Smooth muscle cell (in vitro differentiated cells): ENCODE data around the gene RHOT1. TPM values are rescaled to one million over a fixed set of nuclear protein-coding genes. Genes with fewer than 3 reads are reported as not detected.

Source experiments
- DNase-seq: peaks from one replicate; lab custom pipeline; 2025; ENCODE audit not compliant: unreplicated experiment; lab: John Stamatoyannopoulos, UW
- H2AFZ ChIP-seq: fragments of 200-600 bp; sonication (generic); 2 replicates; pipeline ENCODE4 v1.6.0; 2016; ENCODE audit warnings: antibody characterized with exemption, low read depth, mild to moderate bottlenecking
- H3F3A ChIP-seq: fragments of 200-600 bp; sonication (generic); 2 replicates; pipeline ENCODE4 v1.6.0; 2017; ENCODE audit warnings: antibody characterized with exemption, low read depth
- H3K27ac ChIP-seq: fragments of 200-600 bp; sonication (generic); 2 replicates; pipeline ENCODE4 v1.5.1; 2016; ENCODE audit warnings: low read depth, mild to moderate bottlenecking
- H3K27me3 ChIP-seq: fragments of 200-600 bp; sonication (generic); 2 replicates; pipeline ENCODE4 v1.6.1; 2016; ENCODE audit warnings: low read depth, mild to moderate bottlenecking
- H3K36me3 ChIP-seq: fragments of 200-600 bp; sonication (generic); 2 replicates; pipeline ENCODE4 v1.5.1; 2016; ENCODE audit warnings: low read depth
- H3K4me1 ChIP-seq: fragments of 200-600 bp; sonication (generic); 2 replicates; pipeline ENCODE4 v1.5.1; 2016; ENCODE audit warnings: low read depth
- H3K4me2 ChIP-seq: fragments of 200-600 bp; sonication (generic); 2 replicates; pipeline ENCODE4 v1.6.0; 2016; ENCODE audit warnings: mild to moderate bottlenecking
- H3K4me3 ChIP-seq: fragments of 200-600 bp; sonication (generic); 2 replicates; pipeline ENCODE4 v1.5.1; 2016; ENCODE audit warnings: mild to moderate bottlenecking
- H3K79me2 ChIP-seq: fragments of 200-600 bp; sonication (generic); 2 replicates; pipeline ENCODE4 v1.6.0; 2016; ENCODE audit warnings: low read depth, mild to moderate bottlenecking
- H3K9ac ChIP-seq: fragments of 200-600 bp; sonication (generic); 2 replicates; pipeline ENCODE4 v1.6.0; 2016; ENCODE audit warnings: low read depth
- H3K9me3 ChIP-seq: fragments of 200-600 bp; sonication (generic); replicated peaks from 2 replicates; pipeline ENCODE4 v1.5.1; 2016; ENCODE audit warnings: low read depth
- H4K20me1 ChIP-seq: fragments of 200-600 bp; sonication (generic); 2 replicates; pipeline ENCODE4 v1.6.0; 2016; ENCODE audit warnings: low read depth
- WGBS: methylation state at CpG from one replicate; pipeline ENCODE4 v1.1.7; 2016; ENCODE audit warnings: low lambda C conversion rate; 5-methylcytosine and 5-hydroxymethylcytosine counted together
- polyA plus RNA-seq: library from polyadenylated mRNA; unstranded; fragments of >200 nt; fragmentation: Nextera tagmentation; extraction: Ambion mirVana; gene quantifications from 2 replicates; pipeline ENCODE4 v1.2.1, GENCODE V29; 2016
- total RNA-seq: library from RNA; depleted of rRNA; stranded (reverse); fragments of >200 nt; gene quantifications from 2 replicates; pipeline ENCODE4 v1.2.3, GENCODE V29; 2014
- TF ChIP-seq, protein P1 (sequence below): fragments of 200-600 bp; sonication (generic); IDR thresholded peaks from 2 replicates; pipeline ENCODE4 v1.5.1; 2017; ENCODE audit warnings: borderline replicate concordance, mild to moderate bottlenecking, antibody characterized with exemption; ENCODE audit not compliant: insufficient read depth, poor library complexity, severe bottlenecking

RHOT1 gene
- total and polyA plus RNA-seq, 2 experiments from 2014 or later, result 23.6 to 28.7 TPM

DNA sequence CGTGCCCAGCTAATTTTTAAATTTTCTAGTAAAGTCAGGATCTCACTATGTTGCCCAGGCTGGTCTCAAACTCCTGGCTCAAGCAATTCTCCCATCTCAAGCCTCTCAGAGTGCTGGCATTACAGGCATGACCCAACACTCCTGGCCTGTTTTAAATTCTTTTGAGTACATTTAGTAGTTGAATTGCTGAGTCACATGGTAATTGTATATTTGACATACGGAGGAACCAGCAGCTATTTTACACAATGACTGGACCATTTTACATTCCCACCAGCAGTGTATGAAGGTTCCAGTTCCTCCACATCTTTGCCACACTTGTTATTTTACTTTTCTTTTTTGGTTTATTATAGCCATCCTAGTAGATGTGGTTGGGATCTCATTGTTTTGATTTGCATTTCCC is 43.6 kb downstream of the RHOT1 start:
- no peaks in the 10 kb centered on the region for H3K9me3 ChIP-seq
- H3K36me3 ChIP-seq, result peaks cover 7% of the 10 kb centered on the region
- no peak overlapping the region for H3K4me3 ChIP-seq
- TF ChIP-seq, protein P1, sequence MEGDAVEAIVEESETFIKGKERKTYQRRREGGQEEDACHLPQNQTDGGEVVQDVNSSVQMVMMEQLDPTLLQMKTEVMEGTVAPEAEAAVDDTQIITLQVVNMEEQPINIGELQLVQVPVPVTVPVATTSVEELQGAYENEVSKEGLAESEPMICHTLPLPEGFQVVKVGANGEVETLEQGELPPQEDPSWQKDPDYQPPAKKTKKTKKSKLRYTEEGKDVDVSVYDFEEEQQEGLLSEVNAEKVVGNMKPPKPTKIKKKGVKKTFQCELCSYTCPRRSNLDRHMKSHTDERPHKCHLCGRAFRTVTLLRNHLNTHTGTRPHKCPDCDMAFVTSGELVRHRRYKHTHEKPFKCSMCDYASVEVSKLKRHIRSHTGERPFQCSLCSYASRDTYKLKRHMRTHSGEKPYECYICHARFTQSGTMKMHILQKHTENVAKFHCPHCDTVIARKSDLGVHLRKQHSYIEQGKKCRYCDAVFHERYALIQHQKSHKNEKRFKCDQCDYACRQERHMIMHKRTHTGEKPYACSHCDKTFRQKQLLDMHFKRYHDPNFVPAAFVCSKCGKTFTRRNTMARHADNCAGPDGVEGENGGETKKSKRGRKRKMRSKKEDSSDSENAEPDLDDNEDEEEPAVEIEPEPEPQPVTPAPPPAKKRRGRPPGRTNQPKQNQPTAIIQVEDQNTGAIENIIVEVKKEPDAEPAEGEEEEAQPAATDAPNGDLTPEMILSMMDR, result no peak
- DNase-seq, result no peak
- H2AFZ ChIP-seq, result no peak overlapping the region
- no peaks in the 10 kb centered on the region for H3K27me3 ChIP-seq
- H3F3A ChIP-seq, result no peaks in the 10 kb centered on the region
- H3K9ac ChIP-seq, result no peak overlapping the region
- H3K4me2 ChIP-seq, result no peak overlapping the region
- 92% methylated on average over 2 of the region's 2 CpGs for WGBS
- H4K20me1 ChIP-seq, result no peaks in the 10 kb centered on the region
- H3K27ac ChIP-seq, result no peak overlapping the region
- no peaks in the 10 kb centered on the region for H3K4me1 ChIP-seq
- no peaks in the 10 kb centered on the region for H3K79me2 ChIP-seq

DNA sequence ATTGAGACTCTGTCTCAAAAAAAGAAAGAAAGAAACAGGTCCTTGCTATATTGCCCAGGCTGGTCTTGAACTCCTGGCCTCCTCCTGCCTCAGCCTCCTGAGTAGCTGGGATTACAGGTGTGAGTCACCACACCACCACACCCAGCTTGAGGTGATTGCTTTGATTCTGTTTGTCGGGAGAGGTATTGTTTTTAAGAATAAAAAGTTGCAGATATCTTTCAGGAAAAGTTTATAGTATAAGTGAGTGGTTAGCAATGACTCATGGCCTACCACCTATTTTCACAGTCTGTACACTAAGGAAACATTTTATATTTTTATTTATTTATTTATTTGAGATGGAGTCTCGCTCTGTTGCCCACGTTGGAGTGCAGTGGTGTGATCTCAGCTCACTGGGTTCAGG is 45.0 kb downstream of the RHOT1 start:
- no peak overlapping the region for H3K9ac ChIP-seq
- no peaks in the 10 kb centered on the region for H3K79me2 ChIP-seq

DNA sequence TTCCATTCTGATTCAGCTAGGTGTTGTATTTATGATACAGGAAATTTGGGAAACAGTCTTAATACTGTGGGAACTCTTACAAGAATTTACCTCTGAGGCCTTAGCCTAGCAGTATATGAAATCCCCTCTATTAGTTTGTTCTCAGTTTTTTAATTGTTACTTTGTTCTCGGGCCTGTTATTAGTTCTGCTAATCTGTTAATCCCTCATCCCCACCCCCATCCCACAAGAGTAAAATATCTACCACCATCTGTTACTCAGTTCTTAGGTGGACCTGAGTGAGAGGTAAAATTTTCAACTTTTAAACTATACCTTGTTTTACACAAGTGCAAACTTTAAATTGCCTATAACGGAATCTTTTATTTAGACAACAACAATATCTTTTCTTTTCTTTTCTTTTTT is 47.0 kb downstream of the RHOT1 start:
- DNase-seq, result no peak
- Histone ChIP-seq H3K27ac (no peak overlapping the region), H3K9ac (no peak overlapping the region), H3K27me3 (no peaks in the 10 kb centered on the region), H3F3A (no peaks in the 10 kb centered on the region), H3K4me1 (no peaks in the 10 kb centered on the region), H3K36me3 (peaks cover 11% of the 10 kb centered on the region), H4K20me1 (no peaks in the 10 kb centered on the region), H3K9me3 (no peaks in the 10 kb centered on the region), H2AFZ (no peak overlapping the region), H3K79me2 (no peaks in the 10 kb centered on the region), H3K4me3 (no peak overlapping the region), H3K4me2 (no peak overlapping the region)
- TF ChIP-seq, protein P1, result no peak
- whole genome bisulfite sequencing, result 81% methylated on average over 2 of the region's 2 CpGs

More for the DNA sequence above, 45.0 kb downstream of the RHOT1 start:
- no peaks in the 10 kb centered on the region for H3K9me3 ChIP-seq
- no peaks in the 10 kb centered on the region for H3F3A ChIP-seq
- no peak overlapping the region for H3K4me2 ChIP-seq
- no peaks in the 10 kb centered on the region for H3K4me1 ChIP-seq
- TF ChIP-seq, protein P1, result no peak
- no peak overlapping the region for H3K4me3 ChIP-seq
- H3K27ac ChIP-seq, result no peak overlapping the region
- no peak overlapping the region for H2AFZ ChIP-seq
- no peaks in the 10 kb centered on the region for H3K27me3 ChIP-seq
- no peaks in the 10 kb centered on the region for H4K20me1 ChIP-seq
- H3K36me3 ChIP-seq, result peaks cover 7% of the 10 kb centered on the region
- 97% methylated on average over 3 of the region's 3 CpGs for whole genome bisulfite sequencing
- DNase-seq, result no peak

DNA sequence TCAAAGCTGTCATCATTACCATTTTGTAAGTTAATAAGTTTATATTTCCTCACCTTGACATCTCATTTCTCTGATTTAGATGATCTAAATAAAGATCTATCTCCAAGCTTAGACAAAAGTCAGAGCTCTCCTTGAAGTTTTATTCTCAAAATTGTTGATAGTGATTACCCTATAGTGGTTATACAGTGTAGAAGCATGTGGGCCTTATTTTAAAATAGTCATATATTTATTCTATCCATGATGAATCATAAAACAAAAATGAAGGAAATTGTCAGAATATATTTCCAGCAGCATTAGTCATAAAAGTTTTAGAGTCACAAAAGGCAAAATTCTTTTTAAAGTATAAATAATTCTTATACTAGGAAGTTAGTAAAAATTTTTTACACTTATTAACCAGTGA is 49.0 kb downstream of the RHOT1 start:
- Histone ChIP-seq H3K36me3 (peaks cover 14% of the 10 kb centered on the region), H3K4me2 (peak overlapping the region; percentile 45), H3K9ac (peak overlapping the region; percentile 44), H3K79me2 (no peaks in the 10 kb centered on the region), H2AFZ (no peak overlapping the region), H3K27ac (peak overlapping the region; percentile 78), H3K27me3 (no peaks in the 10 kb centered on the region), H3K4me3 (no peak overlapping the region), H4K20me1 (no peaks in the 10 kb centered on the region), H3K9me3 (no peaks in the 10 kb centered on the region), H3F3A (no peaks in the 10 kb centered on the region), H3K4me1 (no peaks in the 10 kb centered on the region)
- DNase-seq, result no peak
- TF ChIP-seq, protein P1, result no peak
